GM18502 (cell line): ENCODE measurements around the gene LGALS7.

ENCODE experiments used
- ATAC-seq: cut with Tn5 transposase; IDR thresholded peaks from one replicate; pipeline ENCODE4 v1.9.1; 2021; ENCODE audit warnings: mild to moderate bottlenecking; ENCODE audit not compliant: unreplicated experiment, poor library complexity

LGALS7 gene

GRCh38 chr19:38729653-38730469 is 43.5 kb downstream of the LGALS7 start:
- no peak for ATAC-seq

- no peak for ATAC-seq
These were observed 44.4 kb downstream of the LGALS7 start for GRCh38 chr19:38728752-38729541.

GRCh38 chr19:38727868-38728660 is 45.3 kb downstream of the LGALS7 start:
- ATAC-seq: no peak

GRCh38 chr19:38727306-38727867 is 45.9 kb downstream of the LGALS7 start:
- ATAC-seq: no peak

- no peak for ATAC-seq
These were observed 46.5 kb downstream of the LGALS7 start for GRCh38 chr19:38726761-38727301.

- no peak for ATAC-seq
These were observed 47.0 kb downstream of the LGALS7 start for GRCh38 chr19:38726284-38726673.

GRCh38 chr19:38725469-38726283 is 47.6 kb downstream of the LGALS7 start:
- ATAC-seq: no peak

- ATAC-seq: no peak
These were observed 49.1 kb downstream of the LGALS7 start for GRCh38 chr19:38723990-38724854.

- no peak for ATAC-seq
These were observed 49.7 kb downstream of the LGALS7 start for GRCh38 chr19:38723606-38723965.

GRCh38 chr19:38722947-38723605 is 50.2 kb downstream of the LGALS7 start:
- ATAC-seq: no peak

- no peak for ATAC-seq
These were observed 51.1 kb downstream of the LGALS7 start for GRCh38 chr19:38721979-38722773.

- ATAC-seq: no peak
These were observed 51.8 kb downstream of the LGALS7 start for GRCh38 chr19:38721496-38721895.
